Measurements from ENCODE around the gene KXD1.

DNA sequence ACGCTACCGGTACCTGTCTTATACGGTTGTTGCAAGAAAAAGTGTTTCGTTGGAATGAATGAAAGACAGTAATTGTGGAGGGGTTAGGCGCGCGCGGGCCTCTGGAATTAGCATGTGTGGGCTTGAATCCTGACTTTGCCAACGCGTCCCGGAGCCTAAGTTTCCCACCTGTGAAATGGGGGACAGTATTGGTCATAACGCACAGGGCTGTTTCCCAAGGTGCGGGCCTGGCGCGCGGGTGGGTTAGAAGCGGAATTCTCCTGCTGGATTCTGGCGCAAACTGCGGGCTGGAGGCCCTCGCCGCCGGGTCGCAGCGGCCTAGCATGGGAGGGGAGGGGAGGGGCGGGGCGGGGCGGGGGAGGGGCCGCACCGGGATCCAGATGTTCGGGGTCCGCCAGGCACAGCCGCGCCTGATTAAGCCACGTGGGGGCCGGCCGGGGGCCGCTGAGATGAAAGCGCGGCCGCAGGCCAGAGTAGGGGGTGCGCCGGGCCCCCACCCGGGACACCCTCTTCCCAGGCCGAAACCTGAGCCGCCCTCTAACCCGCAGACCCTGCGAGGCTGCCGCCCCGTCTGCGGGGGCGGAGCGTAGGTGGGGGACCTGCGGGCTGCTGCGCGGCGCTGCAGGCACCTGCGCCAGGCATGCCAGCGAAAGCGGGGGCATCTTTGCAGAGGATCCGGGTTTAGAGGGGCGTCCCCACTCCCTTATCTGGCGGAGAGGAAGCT lies 53.8 kb downstream of the KXD1 start:
- TF ChIP-seq GATA1 (IDR thresholded peaks at IDR 0.05; ENCODE audit: low read depth, low read length) (no peak), POLR2A (IDR thresholded peaks at IDR 0.05; ENCODE audit: low read length) (no peak)
